A375 (cell line): ENCODE measurements around the gene SVEP1. TPM values are rescaled to one million over a fixed set of nuclear protein-coding genes. Genes with fewer than 3 reads are reported as not detected.

Source experiments
- small RNA-seq: library from RNA; depleted of rRNA; stranded (forward); fragments of <200 nt; gene quantifications from one replicate; pipeline ENCODE3, GENCODE V24; 2014
- total RNA-seq: library from RNA; depleted of rRNA; stranded (reverse); fragments of >200 nt; shearing (Covaris generic); gene quantifications from 2 replicates; pipeline ENCODE4 v1.2.3, GENCODE V29; 2014; rRNA removed

The SVEP1 gene
- total RNA-seq, result 0.72 and 0.98 TPM in 2 replicates

DNA sequence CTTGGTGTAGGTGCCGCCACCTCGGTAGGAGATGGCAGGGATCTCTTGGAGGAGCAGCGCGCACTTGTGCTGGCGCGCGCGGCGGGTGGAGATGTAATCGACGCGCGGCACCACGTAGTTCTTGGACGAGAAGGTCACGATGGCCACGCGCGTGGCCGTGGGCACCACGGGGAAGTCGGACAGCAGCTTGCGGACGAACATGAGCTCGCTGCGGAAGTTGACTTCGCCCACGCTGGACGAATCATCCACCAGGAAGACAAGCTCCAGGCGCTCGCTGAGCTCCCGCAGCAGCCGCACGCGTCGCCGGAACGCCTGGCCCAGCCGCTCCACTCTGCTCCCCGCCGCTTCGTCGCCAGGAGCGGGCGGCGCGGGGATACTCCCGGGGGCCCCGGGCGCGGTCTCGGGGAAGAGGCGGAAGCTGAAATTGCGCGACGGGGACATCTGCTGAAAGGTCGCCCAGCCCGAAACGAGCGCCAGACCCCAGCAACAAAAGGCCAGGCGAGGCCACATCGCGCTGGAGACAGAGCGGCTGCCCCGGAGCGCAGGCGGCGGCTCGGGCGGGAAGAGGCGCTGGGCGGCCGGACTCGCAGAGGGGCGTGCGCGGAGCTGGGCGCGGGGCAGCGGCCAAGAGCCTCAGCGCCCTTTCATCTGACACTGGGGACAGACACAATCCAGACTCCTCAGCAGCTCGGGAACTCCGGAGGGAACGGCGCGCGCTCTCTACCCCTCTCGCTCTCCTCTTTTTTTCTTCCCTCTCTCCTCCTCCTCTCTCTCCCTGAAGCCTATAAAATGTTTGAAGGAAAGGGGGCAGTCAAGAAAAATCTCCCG lies at the start of gene SVEP1:
SVEP1 (minus strand) TSS at position 708 of the 828 bp plus-strand sequence; CDS start at position 510, 198 bp downstream.

DNA sequence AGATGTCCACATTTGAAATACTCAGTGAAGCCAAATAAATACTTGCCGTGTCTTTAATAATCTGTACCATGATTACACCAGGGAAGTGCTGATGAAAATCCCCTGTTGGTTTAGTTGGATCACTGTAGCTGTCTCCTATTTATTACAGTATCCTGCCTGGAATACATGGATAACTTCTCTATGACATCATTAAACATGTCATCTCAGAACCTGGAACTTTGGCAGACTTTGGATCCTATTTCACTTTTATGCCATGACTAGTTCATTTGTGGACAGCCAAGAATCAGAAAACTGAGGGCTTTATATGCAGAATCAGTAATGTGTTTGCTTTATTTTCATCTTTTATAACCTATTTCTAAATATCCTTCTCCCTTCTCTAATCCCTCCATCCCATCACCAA lies 241.8 kb downstream of the SVEP1 start, which contains the start of gene TXNDC8:
TXNDC8 (minus strand) TSS at position 137 of the 400 bp plus-strand sequence.

Small RNAs within 50 kb of the gene (small RNA-seq; reads per million reads assigned to genes)
- gene RNU6-1039P, result not detected

Other genes starting within 250 kb of the SVEP1 start
- gene TXNDC8, start 241.9 kb downstream of the SVEP1 start, total RNA-seq, result not detected in 2 replicates
- not detected in 2 replicates for gene MUSK, start 89.0 kb upstream of the SVEP1 start, total RNA-seq